H9 (cell line): Measurements from ENCODE around the gene TPM4. TPM values are rescaled to one million over a fixed set of nuclear protein-coding genes. Genes with fewer than 3 reads are reported as not detected.

ENCODE experiments used
- DNase-seq: peaks from one replicate; pipeline ENCODE4 v3.0.0-alpha.2; 2017
- H2AFZ ChIP-seq: one replicate; pipeline ENCODE4 v1.6.1; 2013; ENCODE audit warnings: mild to moderate bottlenecking, low read length, control low read depth, moderate library complexity
- H2AK5ac ChIP-seq: 2 replicates; pipeline ENCODE4 v1.6.1; 2013; ENCODE audit warnings: low read length, control low read depth, mixed read lengths; ENCODE audit not compliant: insufficient read length
- H2BK120ac ChIP-seq: one replicate; pipeline ENCODE4 v1.6.1; 2013; ENCODE audit warnings: low read depth, mild to moderate bottlenecking, low read length, control low read depth, inconsistent platforms; ENCODE audit not compliant: poor library complexity, severe bottlenecking
- H2BK12ac ChIP-seq: 2 replicates; pipeline ENCODE4 v1.6.1; 2013; ENCODE audit warnings: low read length, control low read depth, mixed read lengths, low read depth; ENCODE audit not compliant: insufficient read length
- H2BK15ac ChIP-seq: 2 replicates; pipeline ENCODE4 v1.6.1; 2013; ENCODE audit warnings: low read depth, low read length, control low read depth
- H2BK20ac ChIP-seq: one replicate; pipeline ENCODE4 v1.6.1; 2013; ENCODE audit warnings: low read depth, mild to moderate bottlenecking, low read length, control low read depth, inconsistent platforms; ENCODE audit not compliant: poor library complexity, severe bottlenecking
- H2BK5ac ChIP-seq: 2 replicates; pipeline ENCODE4 v1.6.1; 2013; ENCODE audit warnings: low read length, control low read depth, mixed read lengths; ENCODE audit not compliant: insufficient read length
- H3K14ac ChIP-seq: 2 replicates; pipeline ENCODE4 v1.6.1; 2013; ENCODE audit warnings: low read length, control low read depth; ENCODE audit not compliant: insufficient read depth
- H3K18ac ChIP-seq: 2 replicates; pipeline ENCODE4 v1.6.1; 2013; ENCODE audit warnings: low read depth, mild to moderate bottlenecking, mixed read lengths, low read length, control low read depth; ENCODE audit not compliant: insufficient read length
- H3K23ac ChIP-seq: 2 replicates; pipeline ENCODE4 v1.6.1; 2013; ENCODE audit warnings: low read length, control low read depth, mixed read lengths, low read depth; ENCODE audit not compliant: insufficient read length
- H3K23me2 ChIP-seq: 2 replicates; pipeline ENCODE4 v1.6.1; 2013; ENCODE audit warnings: low read depth, mild to moderate bottlenecking, mixed read lengths, low read length, control low read depth; ENCODE audit not compliant: insufficient read length, poor library complexity, severe bottlenecking
- H3K27ac ChIP-seq: 2 replicates; pipeline ENCODE4 v1.5.1; 2013; ENCODE audit warnings: low read length, control low read depth, mixed read lengths, low read depth; ENCODE audit not compliant: insufficient read length
- H3K27me3 ChIP-seq: 2 replicates; pipeline ENCODE4 v1.6.1; 2013; ENCODE audit warnings: low read length, control low read depth, inconsistent platforms; ENCODE audit not compliant: insufficient read depth
- H3K4ac ChIP-seq: 2 replicates; pipeline ENCODE4 v1.6.1; 2013; ENCODE audit warnings: low read depth, mild to moderate bottlenecking, control low read depth, inconsistent platforms, low read length, moderate library complexity
- H3K4me1 ChIP-seq: 2 replicates; pipeline ENCODE4 v1.6.1; 2013; ENCODE audit warnings: low read length, control low read depth, inconsistent platforms; ENCODE audit not compliant: insufficient read depth
- H3K4me2 ChIP-seq: 2 replicates; pipeline ENCODE4 v1.6.1; 2013; ENCODE audit warnings: low read length, control low read depth, mixed read lengths; ENCODE audit not compliant: insufficient read length, insufficient read depth
- H3K56ac ChIP-seq: 2 replicates; pipeline ENCODE4 v1.6.1; 2013; ENCODE audit warnings: low read depth, mild to moderate bottlenecking, mixed read lengths, low read length, control low read depth; ENCODE audit not compliant: insufficient read length
- H3K79me1 ChIP-seq: 2 replicates; pipeline ENCODE4 v1.6.1; 2013; ENCODE audit warnings: low read depth, mild to moderate bottlenecking, moderate library complexity, low read length, control low read depth, inconsistent platforms; ENCODE audit not compliant: insufficient read depth, poor library complexity, severe bottlenecking
- H3K79me2 ChIP-seq: 2 replicates; pipeline ENCODE4 v1.6.1; 2013; ENCODE audit warnings: low read length, control low read depth, inconsistent platforms; ENCODE audit not compliant: insufficient read depth
- H3K9ac ChIP-seq: 2 replicates; pipeline ENCODE4 v1.6.1; 2013; ENCODE audit warnings: low read length, control low read depth, mixed read lengths; ENCODE audit not compliant: insufficient read length; ENCODE audit errors: extremely low read depth
- H3K9me3 ChIP-seq: one replicate; pipeline ENCODE4 v1.6.1; 2013; ENCODE audit warnings: low read depth, low read length, inconsistent platforms; ENCODE audit not compliant: control insufficient read depth
- H3T11ph ChIP-seq: one replicate; pipeline ENCODE4 v1.6.1; 2013; ENCODE audit warnings: mild to moderate bottlenecking, low read length, control low read depth, inconsistent platforms
- H4K20me1 ChIP-seq: one replicate; pipeline ENCODE4 v1.6.1; 2013; ENCODE audit not compliant: control insufficient read depth, insufficient read length, insufficient read depth
- H4K5ac ChIP-seq: 2 replicates; pipeline ENCODE4 v1.6.1; 2013; ENCODE audit warnings: low read depth, mild to moderate bottlenecking, mixed read lengths, low read length, control low read depth; ENCODE audit not compliant: insufficient read length
- H4K8ac ChIP-seq: replicated peaks from 2 replicates; pipeline ENCODE4 v1.6.1; 2013; ENCODE audit warnings: low read length, control low read depth, mixed read lengths, low read depth; ENCODE audit not compliant: insufficient read length
- H4K91ac ChIP-seq: 2 replicates; pipeline ENCODE4 v1.6.1; 2013; ENCODE audit warnings: low read depth, mild to moderate bottlenecking, moderate library complexity, mixed read lengths, low read length, control low read depth; ENCODE audit not compliant: insufficient read length
- H3K27ac Mint-ChIP-seq, 3 experiments: 2 replicates in 2 of 3; 3 replicates in 1 of 3; pipeline ENCODE4 v1.8.0; 2020 to 2021; ENCODE audit warnings: mixed read lengths in 3 of 3, mild to moderate bottlenecking in 1 of 3, moderate library complexity in 1 of 3
- H3K27me3 Mint-ChIP-seq: 2 replicates; pipeline ENCODE4 v1.8.0; 2021; ENCODE audit warnings: low read depth, mild to moderate bottlenecking, moderate library complexity, mixed read lengths
- H3K36me3 Mint-ChIP-seq, 3 experiments: 2 replicates in 2 of 3; 3 replicates in 1 of 3; pipeline ENCODE4 v1.8.0; 2020 to 2021; ENCODE audit warnings: low read depth in 3 of 3, mixed read lengths in 3 of 3; ENCODE audit not compliant: insufficient read depth in 1 of 3
- H3K4me1 Mint-ChIP-seq, 2 experiments: 2 replicates each; pipeline ENCODE4 v1.8.0; 2020; ENCODE audit warnings: mixed read lengths in 2 of 2
- H3K4me3 Mint-ChIP-seq, 2 experiments: 2 replicates in 1 of 2; 3 replicates in 1 of 2; pipeline ENCODE4 v1.8.0; 2020 to 2021; ENCODE audit warnings: mild to moderate bottlenecking in 2 of 2, mixed read lengths in 2 of 2, moderate library complexity in 1 of 2
- H3K9me3 Mint-ChIP-seq, 2 experiments: 2 replicates in 1 of 2; 3 replicates in 1 of 2; pipeline ENCODE4 v1.8.0; 2020; ENCODE audit warnings: mild to moderate bottlenecking in 2 of 2, mixed read lengths in 2 of 2, moderate library complexity in 1 of 2
- CTCF ChIP-seq: fragments of 200-600 bp; sonication (generic); conservative IDR thresholded peaks from 3 replicates; pipeline ENCODE4 v1.8.0; 2021; ENCODE audit warnings: antibody characterized with exemption, mild to moderate bottlenecking
- WGBS: extraction: QIAGEN DNeasy Blood & Tissue Kit; methylation state at CpG from one replicate; pipeline ENCODE4 v1.1.7; 2013; ENCODE audit warnings: missing lambda C conversion rate, low lambda C conversion rate, mixed read lengths; ENCODE audit not compliant: insufficient read length; ENCODE audit errors: extremely low coverage; 5-methylcytosine and 5-hydroxymethylcytosine counted together
- total RNA-seq: library from RNA; stranded (reverse); gene quantifications from 2 replicates; pipeline ENCODE4 v1.2.1, GENCODE V29; 2021

Gene TPM4
- total RNA-seq, 1 experiment from 2014 or later = 431 TPM

GRCh38 chr19:16040642-16041041 lies 35.7 kb upstream of the TPM4 start:
- DNase-seq = no peak
- Mint-ChIP-seq H3K27me3 (peaks cover 19% of the 10 kb centered on the region), H3K4me1 (no peaks in the 10 kb centered on the region), H3K9me3 (peaks cover 0 to 45% of the 10 kb centered on the region in 2 experiments; a peak in 4 of 5 replicates), H3K4me3 (no peak overlapping the region; a peak in 1 of 5 replicates), H3K36me3 (no peaks in the 10 kb centered on the region; a peak in 1 of 7 replicates), H3K27ac (no peak overlapping the region)
- no peak for TF ChIP-seq CTCF
- Histone ChIP-seq H2BK12ac (no peak overlapping the region), H3K9me3 (peaks cover 9% of the 10 kb centered on the region), H3K18ac (no peak overlapping the region), H3K27ac (no peak overlapping the region), H3K23ac (no peak overlapping the region), H4K5ac (no peak overlapping the region), H3K79me1 (no peaks in the 10 kb centered on the region), H3K4me1 (no peaks in the 10 kb centered on the region), H3K9ac (no peak overlapping the region), H2AK5ac (no peak overlapping the region), H3K4ac (no peak overlapping the region), H3T11ph (no peak overlapping the region), H3K27me3 (no peaks in the 10 kb centered on the region), H4K8ac (no peak overlapping the region), H4K20me1 (no peaks in the 10 kb centered on the region), H4K91ac (no peak overlapping the region), H2BK120ac (no peak overlapping the region), H2BK15ac (no peak overlapping the region), H3K23me2 (no peaks in the 10 kb centered on the region), H3K79me2 (no peaks in the 10 kb centered on the region), H2BK20ac (no peak overlapping the region), H2BK5ac (no peak overlapping the region), H3K4me2 (no peak overlapping the region), H2AFZ (no peak overlapping the region), H3K14ac (no peak overlapping the region), H3K56ac (no peak overlapping the region)
- WGBS = no CpG with 5 or more reads among the region's 6 CpGs
